GM19023 (cell line): Measurements from ENCODE around the gene SRPK3.

Experiments
- ATAC-seq: cut with Tn5 transposase; IDR thresholded peaks from one replicate; pipeline ENCODE4 v1.9.1; 2021; ENCODE audit warnings: mild to moderate bottlenecking, moderate library complexity; ENCODE audit not compliant: unreplicated experiment

Gene SRPK3

GRCh38 chrX:153829549-153829798 lies 48.6 kb downstream of the SRPK3 start:
- ATAC-seq = no peak

- ATAC-seq = no peak
Measured at GRCh38 chrX:153829799-153830639, 49.2 kb downstream of the SRPK3 start, which contains the start of gene PDZD4. Gene PDZD4 (minus strand): TSS chrX:153830544. CDS start chrX:153830298, 246 bp downstream.

GRCh38 chrX:153830640-153831428 lies 50.0 kb downstream of the SRPK3 start:
- no peak for ATAC-seq

- no peak for ATAC-seq
Measured at GRCh38 chrX:153831429-153832150, 50.7 kb downstream of the SRPK3 start.

- no peak for ATAC-seq
Measured at GRCh38 chrX:153832728-153833127, 51.9 kb downstream of the SRPK3 start.
